ENCODE data around the gene CDHR5.

The CDHR5 gene

DNA sequence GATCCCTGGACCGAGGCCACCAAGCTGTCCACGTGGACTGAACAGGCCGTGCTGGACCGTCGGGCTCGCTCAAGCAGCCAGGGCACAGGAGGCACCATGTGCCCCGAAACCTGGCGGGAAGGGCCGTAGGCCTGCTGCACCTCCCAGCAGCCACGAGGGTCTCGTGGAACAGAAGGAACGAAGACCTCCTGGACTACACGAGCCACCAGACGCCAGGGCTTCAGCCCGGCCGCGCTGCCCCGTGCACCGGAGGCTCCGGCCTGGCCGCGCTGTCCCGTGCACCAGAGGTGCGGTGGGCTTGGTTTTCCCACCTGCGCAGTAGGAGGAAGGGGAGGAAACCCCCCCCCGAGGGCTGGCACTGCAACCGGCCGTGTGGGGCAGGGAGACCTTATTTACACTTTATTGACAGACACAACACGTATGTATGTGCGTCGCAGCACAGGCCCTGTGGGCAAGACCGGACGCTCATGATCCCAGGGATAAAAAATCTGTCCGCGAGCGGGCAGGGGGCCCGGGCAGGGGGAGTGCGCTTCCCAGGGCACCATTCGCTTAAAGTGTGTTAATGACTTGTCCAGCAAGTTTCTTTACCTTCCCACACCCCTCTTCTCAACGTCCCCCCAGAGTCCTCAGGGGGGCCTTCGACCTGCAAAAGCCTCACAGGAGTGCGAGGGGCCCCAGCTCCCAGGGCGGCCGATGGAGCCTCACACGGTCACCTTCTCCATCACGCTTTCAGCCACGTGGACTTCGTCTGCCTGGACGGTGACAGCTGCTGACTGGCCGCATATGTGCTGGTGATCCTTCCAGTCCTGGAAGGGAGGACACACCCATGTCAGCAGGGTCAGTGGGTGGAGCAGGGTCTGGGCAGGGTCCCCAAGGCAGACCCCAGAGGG lies 19.3 kb upstream of the CDHR5 start:
- DNase-seq: no peak

- DNase-seq: no peak
Observed at GRCh38 chr11:643366-643765, 18.6 kb upstream of the CDHR5 start.

DNA sequence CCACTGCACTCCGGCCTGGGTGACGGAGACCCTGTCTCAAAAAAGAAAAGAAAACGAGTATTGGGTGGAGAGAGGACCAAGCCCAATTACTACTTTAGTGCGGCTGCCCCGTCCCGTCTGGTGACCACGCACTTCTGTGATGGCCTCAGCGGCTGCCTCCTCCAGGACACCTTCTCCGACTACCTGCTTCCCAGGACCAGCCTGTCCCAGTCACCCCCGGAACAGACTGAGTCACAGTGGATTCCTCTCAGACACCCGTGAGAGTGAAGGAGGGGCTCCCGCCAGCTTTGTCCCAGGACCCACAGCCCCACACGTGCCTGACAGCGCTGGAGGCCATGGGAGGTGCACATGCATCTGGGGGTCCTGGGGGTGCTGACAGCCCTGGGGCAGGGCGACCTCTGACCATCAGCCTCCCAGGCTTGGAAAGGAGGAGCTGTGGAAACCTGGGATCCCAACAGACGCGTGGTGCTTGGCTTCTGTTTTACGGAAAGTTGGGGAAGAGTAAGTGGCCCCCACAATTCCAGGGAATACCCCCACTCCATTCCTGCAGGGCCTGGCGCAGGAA lies 17.1 kb upstream of the CDHR5 start:
- no peak for DNase-seq

DNA sequence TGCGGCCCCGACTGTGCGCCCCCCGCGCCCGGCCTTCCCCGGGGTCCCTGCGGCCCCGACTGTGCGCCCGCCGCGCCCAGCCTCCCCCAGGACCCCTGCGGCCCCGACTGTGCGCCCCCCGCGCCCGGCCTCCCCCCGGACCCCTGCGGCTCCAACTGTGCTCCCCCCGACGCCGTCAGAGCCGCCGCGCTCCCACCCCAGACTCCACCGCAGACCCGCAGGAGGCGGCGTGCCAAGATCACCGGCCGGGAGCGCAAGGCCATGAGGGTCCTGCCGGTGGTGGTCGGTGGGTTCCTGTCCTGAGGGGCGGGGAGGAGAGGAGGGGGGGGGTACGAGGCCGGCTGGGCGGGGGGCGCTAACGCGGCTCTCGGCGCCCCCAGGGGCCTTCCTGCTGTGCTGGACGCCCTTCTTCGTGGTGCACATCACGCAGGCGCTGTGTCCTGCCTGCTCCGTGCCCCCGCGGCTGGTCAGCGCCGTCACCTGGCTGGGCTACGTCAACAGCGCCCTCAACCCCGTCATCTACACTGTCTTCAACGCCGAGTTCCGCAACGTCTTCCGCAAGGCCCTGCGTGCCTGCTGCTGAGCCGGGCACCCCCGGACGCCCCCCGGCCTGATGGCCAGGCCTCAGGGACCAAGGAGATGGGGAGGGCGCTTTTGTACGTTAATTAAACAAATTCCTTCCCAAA lies 15.4 kb upstream of the CDHR5 start:
- DNase-seq: no peak

- no peak for DNase-seq
Observed at GRCh38 chr11:639332-639955, 14.7 kb upstream of the CDHR5 start.

- DNase-seq: no peak
Observed at GRCh38 chr11:638631-639331, 14.0 kb upstream of the CDHR5 start.

DNA sequence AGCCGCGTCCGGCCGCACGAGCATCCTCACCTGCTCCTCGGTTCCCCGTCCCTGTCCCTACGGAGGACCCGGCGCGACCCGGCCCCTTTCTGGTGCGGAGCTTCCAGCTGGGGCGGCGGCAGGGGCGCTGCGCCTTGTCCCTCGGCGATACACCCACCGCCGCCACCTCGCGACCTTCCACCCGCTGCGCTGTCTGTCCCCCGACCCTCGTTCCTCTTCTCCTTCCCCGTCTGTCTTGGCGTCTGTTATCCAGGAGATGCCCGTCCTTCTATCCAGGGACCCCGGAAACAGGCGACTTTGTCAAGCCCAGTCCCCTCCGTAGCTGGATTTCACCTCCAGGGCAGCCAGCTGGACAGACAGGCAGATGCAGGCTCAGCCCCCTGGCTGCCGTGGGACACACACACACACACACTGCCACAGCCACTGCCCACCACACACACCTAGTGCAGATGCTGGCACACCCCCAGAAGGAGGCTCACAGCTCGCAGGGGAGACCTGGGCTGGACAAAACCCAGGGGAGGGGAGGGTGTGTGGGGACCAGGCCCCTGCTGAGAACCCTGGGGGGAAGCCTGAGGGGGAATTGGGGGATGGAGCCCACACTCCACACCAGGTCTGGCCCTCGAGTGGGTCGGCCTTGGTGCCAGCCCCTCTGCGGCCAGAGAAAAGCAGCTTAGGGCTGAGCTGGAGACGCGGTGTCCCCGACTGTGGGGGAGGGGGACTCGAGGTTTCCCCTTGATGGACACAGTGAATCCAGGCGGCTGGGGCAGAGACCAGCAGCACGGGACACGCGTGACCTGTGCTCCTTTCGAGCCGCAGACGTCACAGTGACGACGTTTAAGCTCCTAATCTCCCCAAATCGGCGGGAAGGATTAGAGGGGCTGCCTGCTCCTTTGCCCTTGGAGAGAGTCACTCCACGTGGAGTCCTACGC lies 13.1 kb upstream of the CDHR5 start:
- no peak for DNase-seq

DNA sequence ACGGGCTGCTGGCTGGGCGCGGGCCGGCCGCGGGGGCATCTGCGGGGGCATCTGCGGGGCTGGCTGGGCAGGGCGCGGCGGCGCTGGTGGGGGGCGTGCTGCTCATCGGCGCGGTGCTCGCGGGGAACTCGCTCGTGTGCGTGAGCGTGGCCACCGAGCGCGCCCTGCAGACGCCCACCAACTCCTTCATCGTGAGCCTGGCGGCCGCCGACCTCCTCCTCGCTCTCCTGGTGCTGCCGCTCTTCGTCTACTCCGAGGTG lies 12.5 kb upstream of the CDHR5 start:
- DNase-seq: no peak

- no peak for DNase-seq
Observed at GRCh38 chr11:636511-637332, 12.0 kb upstream of the CDHR5 start, which contains the start of gene DRD4. DRD4 (plus strand) TSS chr11:637269; CDS start chr11:637305, 36 bp downstream.

DNA sequence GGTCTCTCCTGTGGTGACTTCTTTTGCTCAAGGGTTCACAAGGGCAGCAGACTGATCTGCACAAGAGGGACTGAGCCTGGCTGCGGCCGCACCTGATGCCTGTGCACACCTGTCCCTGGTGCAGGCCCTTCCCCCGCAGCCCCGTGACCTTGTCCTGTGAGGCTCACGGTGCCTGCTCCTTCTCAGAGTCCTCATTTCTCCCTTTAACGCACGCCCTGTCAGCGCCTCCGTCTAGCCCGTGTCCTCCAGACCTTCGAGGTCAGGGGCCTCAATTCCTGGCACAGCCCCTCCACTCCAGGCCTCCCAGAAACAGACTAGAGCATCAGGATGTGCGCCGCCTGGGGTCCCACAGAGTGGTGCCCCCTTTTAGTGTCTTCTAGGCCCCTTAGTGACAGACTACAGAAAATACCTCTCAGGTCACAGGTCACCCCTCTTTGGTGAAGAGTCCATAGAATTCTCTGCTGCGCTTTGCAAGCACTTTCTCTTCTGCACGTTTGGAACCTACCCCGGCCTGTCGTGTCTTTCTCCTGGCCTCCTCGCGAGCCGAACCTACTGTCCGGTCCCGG lies 11.3 kb upstream of the CDHR5 start:
- DNase-seq: no peak

- DNase-seq: no peak
Observed at GRCh38 chr11:630871-631270, 6.1 kb upstream of the CDHR5 start.

DNA sequence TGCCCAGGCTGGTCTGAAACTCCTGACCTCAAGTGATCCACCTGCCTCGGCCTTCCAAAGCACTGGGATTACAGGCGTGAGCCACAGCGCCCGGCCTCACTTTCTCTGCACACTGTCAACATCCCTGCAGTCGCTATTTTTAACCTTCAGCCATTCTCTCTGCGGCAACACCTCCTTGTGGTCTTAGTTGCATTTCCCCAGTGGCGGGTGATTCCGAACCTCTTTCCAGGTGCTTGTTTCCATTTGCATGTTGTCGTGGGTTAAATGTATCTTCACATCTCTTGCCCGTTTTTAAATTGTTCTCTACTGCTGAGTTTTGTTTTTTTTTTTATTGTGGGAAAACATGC lies 4.5 kb upstream of the CDHR5 start:
- no peak for DNase-seq

GRCh38 chr11:628056-628455 lies 3.3 kb upstream of the CDHR5 start:
- DNase-seq: no peak

- no peak for DNase-seq
Observed at GRCh38 chr11:627308-627576, 2.5 kb upstream of the CDHR5 start.

DNA sequence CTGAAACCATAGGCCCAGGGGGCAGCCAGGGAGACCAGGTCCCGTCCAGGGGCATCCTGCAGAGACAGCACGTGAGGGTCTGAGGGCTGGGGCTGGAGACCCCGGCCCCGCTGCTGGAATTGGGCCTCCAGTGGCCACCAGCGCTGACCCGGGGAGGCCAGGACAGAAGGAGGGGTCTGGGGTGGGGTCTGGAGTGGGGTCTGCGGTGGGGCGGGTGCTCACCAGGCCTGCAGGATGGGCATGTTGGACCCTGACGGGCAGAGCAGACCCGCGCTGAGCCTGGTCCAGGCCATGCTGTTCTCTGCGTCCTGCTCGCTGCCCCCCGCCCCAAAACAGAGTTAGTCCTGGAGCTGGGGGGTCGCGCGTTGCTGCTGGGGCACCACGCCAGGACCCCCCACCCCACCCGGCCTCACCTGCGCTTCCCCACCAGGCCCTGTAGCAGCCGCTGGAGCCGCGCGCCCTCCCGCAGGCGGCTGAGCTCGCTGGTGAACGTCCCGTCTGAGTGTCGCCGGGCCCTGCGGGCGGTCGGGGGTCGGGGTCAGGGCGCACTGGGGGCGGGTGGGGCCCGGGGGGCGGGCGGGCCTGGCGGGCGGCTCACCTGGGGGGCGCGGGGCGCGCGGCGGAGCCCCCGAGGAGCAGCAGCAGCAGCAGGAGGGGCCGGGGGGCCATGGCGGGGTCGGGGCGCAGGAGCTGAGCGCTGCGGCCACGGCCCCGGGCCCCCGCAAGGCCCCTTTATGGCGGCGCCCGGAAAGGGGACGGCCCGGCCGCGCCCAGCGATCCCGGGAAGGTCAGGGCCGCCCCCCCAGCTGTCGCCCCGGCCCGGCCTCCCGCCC lies 1.9 kb upstream of the CDHR5 start, which contains the start of gene SCT:
SCT (minus strand) TSS at position 707 of the 833 bp plus-strand sequence; CDS start at position 669, 38 bp downstream.
- no peak for DNase-seq

GRCh38 chr11:625636-626268 lies 997 bp upstream of the CDHR5 start:
- no peak for DNase-seq

- no peak for DNase-seq
Observed at GRCh38 chr11:623999-624704, 603 bp downstream of the CDHR5 start.

DNA sequence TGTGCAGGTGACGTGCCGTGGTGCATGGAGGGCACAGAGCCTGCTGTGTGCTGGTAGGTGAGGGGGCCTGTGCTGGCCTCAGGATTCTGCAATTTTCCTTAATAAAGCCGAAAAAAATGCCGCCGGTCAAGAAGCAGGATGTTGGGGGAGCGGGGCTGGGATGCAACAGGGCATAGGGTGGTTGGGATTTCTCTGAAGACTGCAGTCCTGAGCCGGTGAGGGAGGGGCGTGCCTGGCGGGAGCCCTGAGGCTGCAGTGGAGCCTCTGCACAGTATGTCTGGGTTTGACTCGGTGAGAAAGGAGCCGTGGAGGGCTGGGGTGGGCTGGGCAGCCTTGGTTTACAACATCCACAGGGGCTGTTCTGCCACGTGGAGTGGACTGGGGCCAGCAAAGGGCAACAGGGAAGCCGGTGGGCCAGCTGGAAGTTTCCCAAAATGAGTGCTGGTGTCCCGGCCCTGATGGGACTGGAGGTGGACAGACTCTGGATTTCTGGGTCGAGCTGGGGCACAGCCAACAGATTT lies 1.3 kb downstream of the CDHR5 start:
- no peak for DNase-seq

- no peak for DNase-seq
Observed at GRCh38 chr11:621838-622237, 2.9 kb downstream of the CDHR5 start.

Data from activated naive CD4-positive, alpha-beta T cell (primary cell).